K562 (cell line): Measurements from ENCODE around the gene CLVS2. TPM values are rescaled to one million over a fixed set of nuclear protein-coding genes. Genes with fewer than 3 reads are reported as not detected.

ENCODE experiments used
- ATAC-seq: fragments of 200-7000 bp; cut with Tn5 transposase; 3 replicates; pipeline ENCODE4 v1.9.1; 2020; ENCODE audit warnings: moderate library complexity
- BruUV-seq: library from RNA; stranded (reverse); fragments of 400-500 nt; replicated peaks from 2 replicates; lab custom pipeline; 2021; lab: Mats Ljungman, UMichigan
- CTCF ChIA-PET: fragments of 300-600 bp; formaldehyde crosslinking; extraction: SDS; loops from one replicate; lab custom pipeline; 2021; ENCODE audit warnings: low intra/inter-chr PET ratio; lab: Yijun Ruan, JAX
- POLR2A ChIA-PET: fragments of 300-600, 350-650 bp; sonication (Branson Sonifier 250); formaldehyde crosslinking; extraction: SDS; loops from one replicate; lab custom pipeline; 2021; ENCODE audit warnings: antibody characterized with exemption, inconsistent platforms; lab: Yijun Ruan, JAX
- DNase-seq, 4 experiments: peaks; one replicate each; pipeline versions ENCODE4 v3.0.0 to v3.0.0-alpha.2; 2011 to 2018; ENCODE audit warnings: low spot score in 3 of 4, mixed read lengths in 3 of 4; ENCODE audit errors: extremely low read depth in 1 of 4
- FAIRE-seq: peaks from 2 replicates; lab custom pipeline; 2011; peaks lifted over from hg19 to GRCh38; lab: Jason Lieb, UNC
- H2AFZ ChIP-seq: 2 replicates; pipeline ENCODE4 v1.6.0; 2011; ENCODE audit warnings: low read depth, low read length, control low read depth, inconsistent platforms
- H3K27ac ChIP-seq: fragments of 200-600 bp; 3 replicates; pipeline ENCODE4 v1.8.0; 2011; ENCODE audit warnings: low read depth, mild to moderate bottlenecking, control low read depth, inconsistent platforms, low read length, moderate library complexity, mixed read lengths; ENCODE audit errors: extremely low read depth
- H3K27me3 ChIP-seq, 2 experiments: fragments of 300-600 bp in 1 of 2; 2 replicates in 1 of 2; 3 replicates in 1 of 2; pipeline versions ENCODE4 v1.6.0 to v1.8.0; 2011; ENCODE audit warnings: inconsistent platforms in 2 of 2, low read length in 2 of 2, mild to moderate bottlenecking in 1 of 2, mixed read lengths in 1 of 2, moderate library complexity in 1 of 2; ENCODE audit not compliant: control insufficient read depth in 2 of 2, insufficient read depth in 2 of 2
- H3K36me3 ChIP-seq: fragments of 300-600 bp; 3 replicates; pipeline ENCODE4 v1.8.0; 2011; ENCODE audit warnings: mild to moderate bottlenecking, low read length, inconsistent platforms; ENCODE audit not compliant: control insufficient read depth, insufficient read depth
- H3K4me1 ChIP-seq, 2 experiments: fragments of 200-600 bp in 1 of 2; replicated peaks in 1 of 2; 2 replicates in 1 of 2; 3 replicates in 1 of 2; pipeline versions ENCODE4 v1.5.1 to v1.8.0; 2011; ENCODE audit warnings: inconsistent platforms in 2 of 2, low read length in 2 of 2, mild to moderate bottlenecking in 1 of 2, mixed read lengths in 1 of 2, moderate library complexity in 1 of 2; ENCODE audit not compliant: control insufficient read depth in 2 of 2, insufficient read depth in 2 of 2
- H3K4me2 ChIP-seq: 2 replicates; pipeline ENCODE4 v1.6.1; 2011; ENCODE audit warnings: low read length, control low read depth, inconsistent platforms, mixed read lengths; ENCODE audit not compliant: insufficient read depth
- H3K4me3 ChIP-seq: fragments of 200-600 bp; sonication (generic), shearing (Covaris generic); 2 replicates; pipeline ENCODE4 v1.5.1; 2016; ENCODE audit warnings: control low read depth, inconsistent platforms
- H3K79me2 ChIP-seq: fragments of 200-600 bp; 3 replicates; pipeline ENCODE4 v1.8.0; 2011; ENCODE audit warnings: low read length, inconsistent platforms; ENCODE audit not compliant: control insufficient read depth, insufficient read depth
- H3K9ac ChIP-seq, 2 experiments: 2 replicates each; pipeline versions ENCODE4 v1.6.0 to v1.6.1; 2011; ENCODE audit warnings: low read depth in 2 of 2, low read length in 2 of 2, control low read depth in 1 of 2, inconsistent platforms in 1 of 2, mild to moderate bottlenecking in 1 of 2, mixed read lengths in 1 of 2; ENCODE audit not compliant: insufficient read depth in 1 of 2
- H3K9me1 ChIP-seq: one replicate; pipeline ENCODE4 v1.6.0; 2011; ENCODE audit warnings: inconsistent platforms, mild to moderate bottlenecking, low read length, moderate library complexity; ENCODE audit not compliant: control insufficient read depth, insufficient read depth
- H3K9me3 ChIP-seq: replicated peaks from 2 replicates; pipeline ENCODE4 v1.5.1; 2011; ENCODE audit warnings: low read depth, low read length, inconsistent platforms; ENCODE audit not compliant: control insufficient read depth, insufficient read depth
- H4K20me1 ChIP-seq: replicated peaks from 2 replicates; pipeline ENCODE4 v1.6.1; 2011; ENCODE audit warnings: low read length, inconsistent platforms, mixed read lengths; ENCODE audit not compliant: control insufficient read depth, insufficient read depth
- ARID4B ChIP-seq: sonication (generic); formaldehyde crosslinking; IDR thresholded peaks from 2 replicates; pipeline ENCODE4 v1.8.0; 2022; ENCODE audit warnings: mild to moderate bottlenecking, missing genetic modification reagents
- CBX3 ChIP-seq, 2 experiments: IDR thresholded peaks; 1 replicate in 1 of 2; 2 replicates in 1 of 2; pipeline ENCODE4 v1.6.1; 2012; ENCODE audit warnings: inconsistent platforms in 2 of 2, low read length in 2 of 2, borderline replicate concordance in 1 of 2, control low read depth in 1 of 2
- ETV1 ChIP-seq: fragments of 450-650 bp; conservative IDR thresholded peaks from 2 replicates; pipeline ENCODE4 v1.6.1; 2016; ENCODE audit warnings: missing genetic modification characterization, control low read depth, low read depth, missing compliant biosample characterization
- FOXA1 ChIP-seq: fragments of 450-650 bp; IDR thresholded peaks from 2 replicates; pipeline ENCODE4 v1.6.1; 2016; ENCODE audit warnings: mild to moderate bottlenecking, borderline replicate concordance
- FOXJ3 ChIP-seq: sonication (generic); formaldehyde crosslinking; IDR thresholded peaks from 2 replicates; pipeline ENCODE4 v1.4.0; 2020; ENCODE audit warnings: mild to moderate bottlenecking, missing genetic modification reagents
- SETDB1 ChIP-seq: IDR thresholded peaks from one replicate; pipeline ENCODE4 v1.6.1; 2012; ENCODE audit warnings: low read length, control low read depth, inconsistent platforms
- TRIM24 ChIP-seq, 2 experiments: fragments of 450-650 bp; IDR thresholded peaks; 2 replicates each; pipeline ENCODE4 v1.6.1; 2016
- ZFX ChIP-seq: sonication (generic); formaldehyde crosslinking; IDR thresholded peaks from 2 replicates; pipeline ENCODE4 v1.8.0; 2022; ENCODE audit warnings: mild to moderate bottlenecking, missing genetic modification reagents, moderate library complexity
- ZNF124 ChIP-seq: sonication (generic); formaldehyde crosslinking; IDR thresholded peaks from 2 replicates; pipeline ENCODE4 v1.8.1; 2022; ENCODE audit warnings: missing genetic modification reagents
- ZNF57 ChIP-seq: fragments of 450-650 bp; formaldehyde crosslinking; IDR thresholded peaks from 2 replicates; pipeline ENCODE4 v1.4.0; 2020; ENCODE audit warnings: mild to moderate bottlenecking, moderate library complexity
- ZNF79 ChIP-seq: fragments of 250-450 bp; sonication (Bioruptor Pico); IDR thresholded peaks from 2 replicates; pipeline ENCODE4 v1.4.0; 2020; ENCODE audit warnings: low read depth, mild to moderate bottlenecking, moderate library complexity
- WGBS: fragments of 100-300 bp; shearing (Covaris generic); methylation state at CpG from one replicate; pipeline ENCODE4 v1.1.6; 2016; ENCODE audit warnings: low coverage, mixed read lengths; ENCODE audit not compliant: insufficient coverage; ENCODE audit errors: missing lambda C conversion rate; 5-methylcytosine and 5-hydroxymethylcytosine counted together
- in situ Hi-C: fragments of 300-500 bp; cut with MboI; formaldehyde crosslinking; loops from 4 replicates; pipeline ENCODE4 v1.15.0; 2018; ENCODE audit warnings: inconsistent platforms, mixed read lengths
- intact Hi-C: fragments of 100-400 bp; cut with micrococcal nuclease; formaldehyde crosslinking; loops from 2 replicates; pipeline ENCODE4 v1.14.2; 2022
- polyA plus RNA-seq, 8 experiments: library from polyadenylated mRNA; depleted of rRNA in 4 of 8; stranded (reverse) in 5 of 8; unstranded in 3 of 8; fragments of >200 nt; fragmentation: Nextera tagmentation in 2 of 8; fragmentation: Illumina TruSeq in 1 of 8; extraction: Ambion mirVana in 2 of 8; extraction: Trizol in 1 of 8; gene quantifications; 2 replicates each; pipeline versions ENCODE4 v1.2.1 to v1.2.3, GENCODE V29; 2011 to 2014; ENCODE audit warnings: inconsistent platforms in 1 of 8, missing spikeins in 1 of 8
- total RNA-seq, 7 experiments: library from RNA; depleted of rRNA in 6 of 7; stranded (reverse); fragments of >200 nt in 6 of 7; fragmentation: Illumina TruSeq in 2 of 7; extraction: Trizol in 2 of 7; gene quantifications; 2 replicates each; pipeline versions ENCODE4 v1.2.1 to v1.2.3, GENCODE V29; 2011 to 2021; ENCODE audit warnings: low replicate concordance in 1 of 7

The CLVS2 gene
- total and polyA plus RNA-seq, 9 of the 15 experiments (the other 6 are each of a cell fraction or from before 2014, with no cell fraction given), result 0.01 to 0.36 (median 0.03) TPM; not detected in 3

GRCh38 chr6:123085403-123085802 lies 89.4 kb downstream of the CLVS2 start:
- no peak overlapping the region for H3K4me2 ChIP-seq
- H4K20me1 ChIP-seq, result no peaks in the 10 kb centered on the region
- intact Hi-C loops, result no loop called here
- no peaks in the 10 kb centered on the region for H3K4me1 ChIP-seq
- H3K27ac ChIP-seq, result no peak overlapping the region
- 11% methylated on average over 5 of the region's 5 CpGs for WGBS
- no peak overlapping the region for H3K4me3 ChIP-seq
- ATAC-seq (no peak), FAIRE-seq (no peak), DNase-seq (no peak)
- no peak overlapping the region for H3K9ac ChIP-seq
- ChIA-PET POLR2A (interaction anchor here (0.7 kb wide), 1 partner anchor 351 kb away, joined by 3 read pairs; no protein-coding TSS in a partner anchor), CTCF (no interaction called here)
- no peaks in the 10 kb centered on the region for H3K79me2 ChIP-seq
- H3K36me3 ChIP-seq, result no peaks in the 10 kb centered on the region
- H3K9me1 ChIP-seq, result no peaks in the 10 kb centered on the region
- no peaks in the 10 kb centered on the region for H3K27me3 ChIP-seq
- no peaks in the 10 kb centered on the region for H3K9me3 ChIP-seq
- no TSS peak for BruUV-seq
- TF ChIP-seq ZNF124 (no peak), ZNF79 (CRISPR knock-in tag) (no peak), ETV1 (tag) (no peak), ZFX (CRISPR knock-in tag) (no peak), FOXJ3 (CRISPR knock-in tag) (no peak), TRIM24 (IDR thresholded peaks at IDR 0.05) (no peak), ARID4B (CRISPR knock-in tag) (no peak), ZNF57 (no peak), CBX3 (IDR thresholded peaks at IDR 0.05; ENCODE audit: borderline replicate concordance in 1 of 2, low read length in 2 of 2) (no peak), FOXA1 (no peak), SETDB1 (no peak)
- no peak overlapping the region for H2AFZ ChIP-seq
- in situ Hi-C loops, result no loop called here
